ENCODE measurements around the gene FARSA. TPM values are rescaled to one million over a fixed set of nuclear protein-coding genes. Genes with fewer than 3 reads are reported as not detected.

FARSA gene
- total and polyA plus RNA-seq, 2 donors (not counting 3 experiments of a cell fraction or from before 2014, with no cell fraction given): 51.8 to 77.4 TPM

DNA sequence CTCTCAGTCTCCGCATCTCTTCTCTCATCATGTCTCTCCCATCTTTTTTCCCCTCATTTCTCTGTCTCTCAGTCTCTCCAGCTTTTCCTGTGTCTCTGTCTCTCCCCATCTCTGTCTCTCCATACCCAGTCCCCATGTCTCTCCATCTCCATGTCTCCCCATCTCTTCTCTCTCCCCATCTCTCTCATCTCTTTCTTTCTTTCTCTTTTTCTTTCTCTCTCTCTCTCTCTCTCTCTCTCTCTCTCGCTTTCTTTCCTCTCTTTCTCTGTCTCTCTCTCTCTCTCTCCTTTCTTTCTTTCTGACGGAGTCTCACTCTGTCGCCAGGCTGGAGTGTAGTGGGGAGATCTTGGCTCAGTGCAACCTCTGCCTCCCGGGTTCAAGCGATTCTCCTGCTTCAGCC, 49.1 kb upstream of the FARSA start:
- Histone ChIP-seq H3K4me2 (ENCODE audit: insufficient read depth, low read length) (no peak overlapping the region), H3K79me2 (ENCODE audit: control insufficient read depth, insufficient read depth, low read length) (no peaks in the 10 kb centered on the region), H4K20me1 (replicated peaks; ENCODE audit: control insufficient read depth, extremely low read depth, insufficient read depth, low read length) (no peaks in the 10 kb centered on the region), H3K27ac (ENCODE audit: insufficient read depth, low read depth, low read length) (no peak overlapping the region), H3K9me3 (replicated peaks; ENCODE audit: control insufficient read depth, insufficient read depth, low read length) (no peaks in the 10 kb centered on the region), H3K4me3 (replicated peaks in 1 of 3; ENCODE audit: insufficient read depth in 1 of 3, low read depth in 1 of 3, low read length in 3 of 3) (no peak overlapping the region), H3K9me1 (replicated peaks; ENCODE audit: control insufficient read depth, extremely low read depth, insufficient read depth, low read length) (no peaks in the 10 kb centered on the region), H3K36me3 (ENCODE audit: control insufficient read depth in 2 of 2, extremely low read depth in 1 of 2, insufficient read depth in 2 of 2, low read length in 2 of 2) (no peaks in the 10 kb centered on the region), H3K27me3 (ENCODE audit: control insufficient read depth in 2 of 2, insufficient read depth in 2 of 2, low read length in 2 of 2) (no peaks in the 10 kb centered on the region), H2AFZ (ENCODE audit: low read depth, low read length) (no peak overlapping the region), H3K4me1 (ENCODE audit: control insufficient read depth, extremely low read depth, insufficient read depth, low read length) (peaks cover 2% of the 10 kb centered on the region), H3K9ac (replicated peaks; ENCODE audit: extremely low read depth, insufficient read depth, low read length) (no peak overlapping the region)
- BruUV-seq (replicated peaks): no TSS peak
- no peak for DNase-seq (ENCODE audit: low read depth, low spot score)
- CTCF ChIA-PET: interaction anchor here (0.8 to 13.4 kb wide), 5 partner anchors 17 to 111 kb away, joined by 3 to 543 read pairs (median 11); no protein-coding TSS in a partner anchor
- POLR2A ChIA-PET: no interaction called here
- dilution Hi-C loops (cut with MboI; ENCODE audit: extremely low pct_ligation_motif_present, low sequenced_read_pairs): no loop called here
- intact Hi-C loops (cut with micrococcal nuclease): loop anchor here (1.0 kb wide), 4 partner anchors 52 to 112 kb away; no protein-coding TSS in a partner anchor
- FAIRE-seq: no peak
- no peak for TF ChIP-seq POLR2AphosphoS5 (IDR thresholded peaks at IDR 0.05; ENCODE audit: insufficient read depth, low read depth, low read length)
- TF ChIP-seq JUN (IDR thresholded peaks at IDR 0.05; ENCODE audit: borderline replicate concordance, insufficient read depth, insufficient read length, low read depth): no peak
- no peak for TF ChIP-seq POLR2A (IDR thresholded peaks at IDR 0.05; ENCODE audit: low read depth, low read length)
- no peak for TF ChIP-seq FOS (IDR thresholded peaks at IDR 0.05; ENCODE audit: borderline replicate concordance, insufficient read depth, low read length)
- TF ChIP-seq, protein P1, sequence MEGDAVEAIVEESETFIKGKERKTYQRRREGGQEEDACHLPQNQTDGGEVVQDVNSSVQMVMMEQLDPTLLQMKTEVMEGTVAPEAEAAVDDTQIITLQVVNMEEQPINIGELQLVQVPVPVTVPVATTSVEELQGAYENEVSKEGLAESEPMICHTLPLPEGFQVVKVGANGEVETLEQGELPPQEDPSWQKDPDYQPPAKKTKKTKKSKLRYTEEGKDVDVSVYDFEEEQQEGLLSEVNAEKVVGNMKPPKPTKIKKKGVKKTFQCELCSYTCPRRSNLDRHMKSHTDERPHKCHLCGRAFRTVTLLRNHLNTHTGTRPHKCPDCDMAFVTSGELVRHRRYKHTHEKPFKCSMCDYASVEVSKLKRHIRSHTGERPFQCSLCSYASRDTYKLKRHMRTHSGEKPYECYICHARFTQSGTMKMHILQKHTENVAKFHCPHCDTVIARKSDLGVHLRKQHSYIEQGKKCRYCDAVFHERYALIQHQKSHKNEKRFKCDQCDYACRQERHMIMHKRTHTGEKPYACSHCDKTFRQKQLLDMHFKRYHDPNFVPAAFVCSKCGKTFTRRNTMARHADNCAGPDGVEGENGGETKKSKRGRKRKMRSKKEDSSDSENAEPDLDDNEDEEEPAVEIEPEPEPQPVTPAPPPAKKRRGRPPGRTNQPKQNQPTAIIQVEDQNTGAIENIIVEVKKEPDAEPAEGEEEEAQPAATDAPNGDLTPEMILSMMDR (IDR thresholded peaks at IDR 0.05; ENCODE audit: extremely low read depth in 1 of 2, insufficient read depth in 1 of 2, low read depth in 1 of 2, low read length in 2 of 2): no peak
- TF ChIP-seq EZH2 (IDR thresholded peaks at IDR 0.05; ENCODE audit: borderline replicate concordance, low read depth, low read length, severe bottlenecking): no peak
- no peak for TF ChIP-seq MAX (IDR thresholded peaks at IDR 0.05; ENCODE audit: insufficient read depth, insufficient read length)
- TF ChIP-seq GATA2 (IDR thresholded peaks at IDR 0.05; ENCODE audit: insufficient read depth, insufficient read length, low read depth, low read length): no peak
- no peak for TF ChIP-seq MYC (IDR thresholded peaks at IDR 0.05; ENCODE audit: low read depth, low read length)

Measured in endothelial cell of umbilical vein (primary cell).